SK-N-SH treated with all-trans-retinoic acid at 6 μM for 48 hours (cell line): ENCODE data around the gene CDRT4.

Experiments used
- ATAC-seq: fragments of 200-7000 bp; cut with Tn5 transposase; 3 replicates; pipeline ENCODE4 v1.9.1; 2020; ENCODE audit warnings: mild to moderate bottlenecking, moderate library complexity
- ARNTL ChIP-seq: fragments of 450-650 bp; formaldehyde crosslinking; IDR thresholded peaks from 2 replicates; pipeline ENCODE4 v1.5.0; 2020; ENCODE audit warnings: low read depth, mild to moderate bottlenecking, moderate library complexity, borderline replicate concordance
- BACH2 ChIP-seq: fragments of 250-450 bp; sonication (Bioruptor Pico); IDR thresholded peaks from 2 replicates; pipeline ENCODE4 v1.9.0; 2021; ENCODE audit warnings: mild to moderate bottlenecking, borderline replicate concordance
- CREB5 ChIP-seq: fragments of 250-450 bp; sonication (Bioruptor Pico); IDR thresholded peaks from 2 replicates; pipeline ENCODE4 v1.5.1; 2020; ENCODE audit warnings: low read depth, mild to moderate bottlenecking, moderate library complexity
- CSDC2 ChIP-seq: fragments of 250-450 bp; sonication (Bioruptor Pico); IDR thresholded peaks from 2 replicates; pipeline ENCODE4 v1.5.0; 2020; ENCODE audit warnings: mild to moderate bottlenecking, moderate library complexity
- ESRRG ChIP-seq: fragments of 250-450 bp; sonication (Bioruptor Pico); IDR thresholded peaks from 2 replicates; pipeline ENCODE4 v1.6.1; 2021; ENCODE audit warnings: mild to moderate bottlenecking
- GLIS3 ChIP-seq: fragments of 250-450 bp; sonication (Bioruptor Pico); IDR thresholded peaks from 2 replicates; pipeline ENCODE4 v1.5.0; 2020; ENCODE audit warnings: mild to moderate bottlenecking, moderate library complexity
- OSR1 ChIP-seq: fragments of 250-450 bp; sonication (Bioruptor Pico); IDR thresholded peaks from 2 replicates; pipeline ENCODE4 v1.8.0; 2022; ENCODE audit warnings: moderate library complexity, mild to moderate bottlenecking, inconsistent platforms
- PATZ1 ChIP-seq: fragments of 250-450 bp; sonication (Bioruptor Pico); IDR thresholded peaks from 2 replicates; pipeline ENCODE4 v1.8.0; 2020; ENCODE audit warnings: mild to moderate bottlenecking, moderate library complexity, borderline replicate concordance
- POU6F1 ChIP-seq: fragments of 250-450 bp; sonication (Bioruptor Pico); IDR thresholded peaks from 2 replicates; pipeline ENCODE4 v1.8.0; 2021; ENCODE audit warnings: low read depth, mild to moderate bottlenecking, moderate library complexity, borderline replicate concordance
- PPARA ChIP-seq: fragments of 250-450 bp; sonication (Bioruptor Pico); IDR thresholded peaks from 2 replicates; pipeline ENCODE4 v1.5.0; 2020; ENCODE audit warnings: mild to moderate bottlenecking, borderline replicate concordance
- TCF4 ChIP-seq: fragments of 250-450 bp; sonication (Bioruptor Pico); IDR thresholded peaks from 2 replicates; pipeline ENCODE4 v1.8.0; 2021; ENCODE audit warnings: mild to moderate bottlenecking, moderate library complexity, borderline replicate concordance
- TOX ChIP-seq: fragments of 250-450 bp; sonication (Bioruptor Pico); IDR thresholded peaks from 2 replicates; pipeline ENCODE4 v1.8.0; 2021; ENCODE audit warnings: mild to moderate bottlenecking, moderate library complexity, borderline replicate concordance
- ZC3H10 ChIP-seq: fragments of 250-450 bp; sonication (Bioruptor Pico); IDR thresholded peaks from 2 replicates; pipeline ENCODE4 v1.5.1; 2021; ENCODE audit warnings: mild to moderate bottlenecking, moderate library complexity
- ZFP3 ChIP-seq: fragments of 250-450 bp; sonication (Bioruptor Pico); IDR thresholded peaks from 2 replicates; pipeline ENCODE4 v1.5.0; 2020; ENCODE audit warnings: mild to moderate bottlenecking, moderate library complexity
- ZFP30 ChIP-seq: fragments of 450-650 bp; formaldehyde crosslinking; IDR thresholded peaks from 2 replicates; pipeline ENCODE4 v1.5.0; 2022; ENCODE audit warnings: mild to moderate bottlenecking, moderate library complexity
- ZNF70 ChIP-seq: fragments of 450-650 bp; formaldehyde crosslinking; IDR thresholded peaks from 2 replicates; pipeline ENCODE4 v1.5.0; 2020; ENCODE audit warnings: mild to moderate bottlenecking, moderate library complexity
- ZNF8 ChIP-seq: fragments of 450-650 bp; formaldehyde crosslinking; IDR thresholded peaks from 2 replicates; pipeline ENCODE4 v1.5.0; 2020; ENCODE audit warnings: mild to moderate bottlenecking, moderate library complexity
- TF ChIP-seq, protein P1 (sequence below): fragments of 250-450 bp; sonication (Bioruptor Pico); IDR thresholded peaks from 2 replicates; pipeline ENCODE4 v1.5.1; 2021; ENCODE audit warnings: mild to moderate bottlenecking, moderate library complexity
- TF ChIP-seq, protein P2 (sequence below): fragments of 250-450 bp; sonication (Bioruptor Pico); IDR thresholded peaks from 2 replicates; pipeline ENCODE4 v1.5.0; 2020; ENCODE audit warnings: mild to moderate bottlenecking, moderate library complexity

CDRT4 gene

DNA sequence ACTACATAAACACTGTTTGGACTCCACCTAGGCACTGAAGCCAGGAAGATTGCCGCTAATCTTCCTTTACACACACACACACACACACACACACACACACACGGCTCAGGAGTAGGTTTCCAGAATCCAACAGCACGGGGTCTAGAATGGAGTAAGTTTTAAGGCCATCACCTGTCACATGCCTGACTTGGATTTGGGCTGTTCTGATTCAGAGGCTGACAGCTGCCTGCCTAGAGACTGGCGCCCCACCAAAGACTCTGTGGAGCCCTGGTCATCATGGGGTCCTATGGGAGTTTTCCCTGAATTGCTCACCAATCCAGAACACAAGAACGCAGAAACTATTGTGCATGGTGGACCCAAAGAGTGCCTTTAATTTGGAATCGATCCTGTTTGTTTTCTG, 10.9 kb downstream of the CDRT4 start:
- no peak for ATAC-seq
- TF ChIP-seq ESRRG (CRISPR knock-in tag) (no peak), ZFP30 (CRISPR knock-in tag) (no peak), POU6F1 (CRISPR knock-in tag) (no peak), PATZ1 (CRISPR knock-in tag) (no peak), BACH2 (CRISPR knock-in tag) (no peak), ZFP3 (no peak), CSDC2 (CRISPR knock-in tag) (no peak), CREB5 (CRISPR knock-in tag) (no peak), PPARA (no peak), ZNF70 (CRISPR knock-in tag) (no peak), ZNF8 (CRISPR knock-in tag) (no peak)
- TF ChIP-seq, protein P1, sequence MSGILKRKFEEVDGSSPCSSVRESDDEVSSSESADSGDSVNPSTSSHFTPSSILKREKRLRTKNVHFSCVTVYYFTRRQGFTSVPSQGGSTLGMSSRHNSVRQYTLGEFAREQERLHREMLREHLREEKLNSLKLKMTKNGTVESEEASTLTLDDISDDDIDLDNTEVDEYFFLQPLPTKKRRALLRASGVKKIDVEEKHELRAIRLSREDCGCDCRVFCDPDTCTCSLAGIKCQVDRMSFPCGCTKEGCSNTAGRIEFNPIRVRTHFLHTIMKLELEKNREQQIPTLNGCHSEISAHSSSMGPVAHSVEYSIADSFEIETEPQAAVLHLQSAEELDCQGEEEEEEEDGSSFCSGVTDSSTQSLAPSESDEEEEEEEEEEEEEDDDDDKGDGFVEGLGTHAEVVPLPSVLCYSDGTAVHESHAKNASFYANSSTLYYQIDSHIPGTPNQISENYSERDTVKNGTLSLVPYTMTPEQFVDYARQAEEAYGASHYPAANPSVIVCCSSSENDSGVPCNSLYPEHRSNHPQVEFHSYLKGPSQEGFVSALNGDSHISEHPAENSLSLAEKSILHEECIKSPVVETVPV: no peak

DNA sequence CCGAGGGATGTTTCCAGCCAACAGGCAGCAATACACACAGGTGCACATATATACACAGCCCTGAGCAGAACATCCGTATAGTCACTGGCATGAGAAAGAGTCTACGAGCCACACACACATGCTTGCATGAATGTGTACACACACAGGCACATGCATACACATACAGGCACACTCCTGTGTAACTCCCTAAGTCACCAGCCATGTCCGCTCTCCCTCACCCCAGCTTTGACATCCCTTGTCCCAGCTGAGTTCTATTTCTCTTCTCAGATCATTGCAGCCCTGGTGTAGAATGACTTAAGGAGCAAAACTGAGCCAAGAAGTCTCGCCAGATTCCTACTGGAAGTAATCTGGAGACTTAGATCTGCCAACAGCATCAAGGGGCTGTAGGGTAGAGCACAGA, 13.1 kb downstream of the CDRT4 start:
- no peak for TF ChIP-seq ARNTL (CRISPR knock-in tag)
- TF ChIP-seq, protein P1: no peak
- TF ChIP-seq TOX (CRISPR knock-in tag): no peak
- TF ChIP-seq ZNF70 (CRISPR knock-in tag): no peak
- TF ChIP-seq GLIS3 (CRISPR knock-in tag): no peak
- no peak for TF ChIP-seq PPARA
- TF ChIP-seq CSDC2 (CRISPR knock-in tag): no peak
- no peak for TF ChIP-seq ZNF8 (CRISPR knock-in tag)
- no peak for TF ChIP-seq PATZ1 (CRISPR knock-in tag)
- no peak for TF ChIP-seq ESRRG (CRISPR knock-in tag)
- TF ChIP-seq, protein P2, sequence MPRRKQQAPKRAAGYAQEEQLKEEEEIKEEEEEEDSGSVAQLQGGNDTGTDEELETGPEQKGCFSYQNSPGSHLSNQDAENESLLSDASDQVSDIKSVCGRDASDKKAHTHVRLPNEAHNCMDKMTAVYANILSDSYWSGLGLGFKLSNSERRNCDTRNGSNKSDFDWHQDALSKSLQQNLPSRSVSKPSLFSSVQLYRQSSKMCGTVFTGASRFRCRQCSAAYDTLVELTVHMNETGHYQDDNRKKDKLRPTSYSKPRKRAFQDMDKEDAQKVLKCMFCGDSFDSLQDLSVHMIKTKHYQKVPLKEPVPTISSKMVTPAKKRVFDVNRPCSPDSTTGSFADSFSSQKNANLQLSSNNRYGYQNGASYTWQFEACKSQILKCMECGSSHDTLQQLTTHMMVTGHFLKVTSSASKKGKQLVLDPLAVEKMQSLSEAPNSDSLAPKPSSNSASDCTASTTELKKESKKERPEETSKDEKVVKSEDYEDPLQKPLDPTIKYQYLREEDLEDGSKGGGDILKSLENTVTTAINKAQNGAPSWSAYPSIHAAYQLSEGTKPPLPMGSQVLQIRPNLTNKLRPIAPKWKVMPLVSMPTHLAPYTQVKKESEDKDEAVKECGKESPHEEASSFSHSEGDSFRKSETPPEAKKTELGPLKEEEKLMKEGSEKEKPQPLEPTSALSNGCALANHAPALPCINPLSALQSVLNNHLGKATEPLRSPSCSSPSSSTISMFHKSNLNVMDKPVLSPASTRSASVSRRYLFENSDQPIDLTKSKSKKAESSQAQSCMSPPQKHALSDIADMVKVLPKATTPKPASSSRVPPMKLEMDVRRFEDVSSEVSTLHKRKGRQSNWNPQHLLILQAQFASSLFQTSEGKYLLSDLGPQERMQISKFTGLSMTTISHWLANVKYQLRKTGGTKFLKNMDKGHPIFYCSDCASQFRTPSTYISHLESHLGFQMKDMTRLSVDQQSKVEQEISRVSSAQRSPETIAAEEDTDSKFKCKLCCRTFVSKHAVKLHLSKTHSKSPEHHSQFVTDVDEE (CRISPR knock-in tag): no peak
- no peak for TF ChIP-seq TCF4
- no peak for TF ChIP-seq POU6F1 (CRISPR knock-in tag)
- TF ChIP-seq OSR1 (CRISPR knock-in tag): no peak
- TF ChIP-seq ZC3H10 (CRISPR knock-in tag): no peak
- no peak for TF ChIP-seq BACH2 (CRISPR knock-in tag)
- no peak for TF ChIP-seq ZFP30 (CRISPR knock-in tag)

More for the DNA sequence above, 13.1 kb downstream of the CDRT4 start:
- no peak for ATAC-seq
